OCI-M2 (cell line): ENCODE results near the gene MBNL2.

Source experiments
- DNase-seq: peaks from one replicate; lab custom pipeline; 2025; ENCODE audit not compliant: unreplicated experiment; lab: John Stamatoyannopoulos, UW

The MBNL2 gene

GRCh38 chr13:97231829-97232196, 9.7 kb downstream of the MBNL2 start:
- no peak for DNase-seq

GRCh38 chr13:97233499-97233898, 11.4 kb downstream of the MBNL2 start:
- no peak for DNase-seq

- no peak for DNase-seq
Measured at GRCh38 chr13:97234236-97234635, 12.1 kb downstream of the MBNL2 start.

GRCh38 chr13:97234742-97235141, 12.6 kb downstream of the MBNL2 start:
- no peak for DNase-seq

- no peak for DNase-seq
Measured at GRCh38 chr13:97235549-97236231, 13.6 kb downstream of the MBNL2 start.

- DNase-seq, result no peak
Measured at GRCh38 chr13:97237388-97237787, 15.3 kb downstream of the MBNL2 start.

GRCh38 chr13:97238432-97238831, 16.3 kb downstream of the MBNL2 start:
- DNase-seq, result no peak

- DNase-seq, result no peak
Measured at GRCh38 chr13:97238883-97239282, 16.8 kb downstream of the MBNL2 start.

- no peak for DNase-seq
Measured at GRCh38 chr13:97239306-97239705, 17.2 kb downstream of the MBNL2 start.

- DNase-seq, result no peak
Measured at GRCh38 chr13:97239943-97240787, 18.0 kb downstream of the MBNL2 start.

GRCh38 chr13:97240788-97241734, 18.9 kb downstream of the MBNL2 start:
- DNase-seq, result no peak

- DNase-seq, result no peak
Measured at GRCh38 chr13:97241761-97242160, 19.6 kb downstream of the MBNL2 start.

GRCh38 chr13:97242755-97243497, 20.8 kb downstream of the MBNL2 start:
- no peak for DNase-seq

- DNase-seq, result no peak
Measured at GRCh38 chr13:97243915-97244781, 22.0 kb downstream of the MBNL2 start.

- no peak for DNase-seq
Measured at GRCh38 chr13:97245011-97245410, 22.9 kb downstream of the MBNL2 start.

- no peak for DNase-seq
Measured at GRCh38 chr13:97246596-97247158, 24.5 kb downstream of the MBNL2 start.

- DNase-seq, result no peak
Measured at GRCh38 chr13:97248243-97248642, 26.1 kb downstream of the MBNL2 start.

GRCh38 chr13:97249093-97249795, 27.1 kb downstream of the MBNL2 start:
- no peak for DNase-seq
